NCI-H2107 treated with DMSO at 0.1 percent for 48 hours (cell line): ENCODE results near the gene FAM118A.
"Not testable (repeated sequence)": the region's sequence is repeated elsewhere in the genome, so short reads cannot be mapped to it uniquely, and the experiment has no call there.

Experiments
- DNase-seq: peaks from one replicate; lab custom pipeline; 2025; ENCODE audit not compliant: unreplicated experiment; lab: John Stamatoyannopoulos, UW

FAM118A gene

DNA sequence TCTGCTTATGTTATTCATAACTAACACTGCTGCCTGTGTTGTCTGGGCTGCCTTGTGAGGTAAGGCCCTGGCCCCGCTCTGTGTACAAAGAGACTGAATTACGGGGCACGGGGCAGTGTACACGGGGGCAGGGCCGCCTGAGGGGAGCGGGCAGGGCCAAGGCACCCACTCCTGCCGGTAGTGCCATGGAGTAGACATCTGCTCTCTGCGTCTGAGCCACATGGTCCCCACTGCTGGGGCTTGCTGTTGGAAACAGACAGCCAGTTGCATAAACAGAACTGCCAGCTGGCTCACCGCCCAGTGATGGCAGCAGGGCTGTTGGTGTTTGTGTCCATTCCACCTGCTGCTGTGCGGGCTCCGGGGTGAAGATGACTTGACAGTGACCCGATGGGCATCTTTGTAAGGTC, 19.8 kb downstream of the FAM118A start:
- no peak for DNase-seq

DNA sequence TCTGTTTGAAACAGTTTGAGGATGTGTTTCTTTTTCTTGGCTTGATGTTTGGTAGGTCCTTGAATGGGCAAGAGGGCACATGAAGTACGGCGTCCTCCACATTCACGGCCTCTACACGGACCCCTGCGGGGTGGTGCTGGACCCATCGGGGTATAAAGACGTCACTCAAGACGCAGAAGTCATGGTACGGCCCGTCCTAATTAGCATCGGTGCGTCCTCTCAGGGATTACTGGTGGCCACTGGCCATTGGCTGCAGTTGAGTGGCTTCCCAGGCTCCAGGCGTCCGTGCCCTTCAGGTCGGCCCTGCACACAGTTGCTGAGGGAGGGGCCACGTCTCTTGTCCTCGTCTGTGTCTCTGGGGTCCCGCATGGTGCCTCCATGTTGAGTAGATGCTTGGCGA, 20.8 kb downstream of the FAM118A start:
- DNase-seq = no peak

DNA sequence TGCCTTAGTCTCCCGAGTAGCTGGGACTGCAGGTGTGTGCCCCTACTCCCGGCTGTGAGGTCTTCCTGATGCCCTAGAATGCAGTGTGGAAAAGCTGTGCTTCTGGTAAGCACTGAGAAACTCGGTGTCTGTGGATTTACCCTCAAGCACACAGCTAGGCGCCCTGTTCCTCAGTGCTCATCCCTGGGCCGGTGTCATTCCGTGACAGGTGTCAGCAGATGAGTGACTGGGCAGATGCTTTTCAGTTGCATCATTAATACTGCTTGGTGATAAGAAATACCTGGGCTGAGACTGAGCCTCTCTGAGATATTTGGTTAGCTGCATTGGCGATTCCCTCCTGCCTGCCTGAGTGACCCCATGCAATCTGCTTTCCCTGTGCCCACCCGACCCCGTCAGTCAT, 21.8 kb downstream of the FAM118A start:
- DNase-seq = no peak

DNA sequence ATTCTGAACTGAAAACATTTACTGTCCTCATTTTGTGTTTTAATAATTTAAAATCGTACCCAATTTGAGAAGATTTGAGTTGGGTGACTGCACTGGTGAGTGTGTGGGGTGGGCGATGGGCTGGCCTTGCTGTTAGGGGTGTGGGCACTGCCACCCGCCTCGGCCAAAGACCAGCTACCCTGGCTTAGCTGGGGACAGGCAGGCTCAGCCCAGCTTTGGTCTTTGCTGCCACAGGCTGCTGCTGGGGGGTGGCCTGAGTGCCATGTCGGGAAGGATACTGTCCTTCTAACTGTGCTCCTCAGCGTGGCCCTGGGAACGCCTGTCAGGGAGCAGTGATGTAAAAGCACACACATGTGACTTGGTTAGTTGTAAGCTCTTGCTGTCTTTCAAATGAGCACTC, 22.3 kb downstream of the FAM118A start:
- no peak for DNase-seq

DNA sequence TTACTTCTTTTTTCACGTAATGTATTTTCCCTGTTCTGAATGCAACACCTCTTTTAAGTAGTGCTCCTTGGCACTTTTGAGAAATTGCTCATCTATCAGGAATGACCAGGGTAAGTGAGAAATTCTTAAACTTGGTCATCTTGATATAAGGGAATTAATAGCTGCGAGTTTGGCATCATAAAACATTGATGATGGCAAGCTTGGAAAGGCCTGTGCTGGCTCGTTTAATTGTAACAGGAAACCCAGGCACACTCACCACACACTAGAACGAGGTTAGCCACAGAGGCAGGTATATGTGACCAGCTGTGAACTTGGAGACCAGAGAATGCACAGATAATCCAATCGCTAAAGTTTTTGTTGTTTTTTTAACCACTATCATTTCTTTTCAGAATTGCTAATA, 24.3 kb downstream of the FAM118A start:
- no peak for DNase-seq

DNA sequence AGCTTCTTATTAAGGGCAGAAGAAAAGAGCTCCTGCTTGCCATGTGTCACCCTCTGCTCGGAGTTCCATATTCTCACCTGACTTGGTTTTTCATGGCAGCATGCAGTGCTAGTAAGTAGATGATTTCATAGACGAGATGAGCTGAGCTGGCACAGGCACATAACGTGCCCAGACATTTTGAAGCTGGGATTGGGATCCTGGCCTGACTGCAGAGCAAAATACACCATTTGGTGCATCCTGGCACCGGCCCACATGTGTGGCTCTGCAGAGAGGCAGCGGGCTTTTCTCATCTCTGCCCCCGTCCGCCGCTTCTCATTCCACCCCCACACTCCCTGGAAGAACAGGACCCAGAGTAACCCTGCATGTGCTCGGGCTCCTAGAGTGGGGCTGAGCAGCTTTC, 24.8 kb downstream of the FAM118A start:
- DNase-seq = no peak

DNA sequence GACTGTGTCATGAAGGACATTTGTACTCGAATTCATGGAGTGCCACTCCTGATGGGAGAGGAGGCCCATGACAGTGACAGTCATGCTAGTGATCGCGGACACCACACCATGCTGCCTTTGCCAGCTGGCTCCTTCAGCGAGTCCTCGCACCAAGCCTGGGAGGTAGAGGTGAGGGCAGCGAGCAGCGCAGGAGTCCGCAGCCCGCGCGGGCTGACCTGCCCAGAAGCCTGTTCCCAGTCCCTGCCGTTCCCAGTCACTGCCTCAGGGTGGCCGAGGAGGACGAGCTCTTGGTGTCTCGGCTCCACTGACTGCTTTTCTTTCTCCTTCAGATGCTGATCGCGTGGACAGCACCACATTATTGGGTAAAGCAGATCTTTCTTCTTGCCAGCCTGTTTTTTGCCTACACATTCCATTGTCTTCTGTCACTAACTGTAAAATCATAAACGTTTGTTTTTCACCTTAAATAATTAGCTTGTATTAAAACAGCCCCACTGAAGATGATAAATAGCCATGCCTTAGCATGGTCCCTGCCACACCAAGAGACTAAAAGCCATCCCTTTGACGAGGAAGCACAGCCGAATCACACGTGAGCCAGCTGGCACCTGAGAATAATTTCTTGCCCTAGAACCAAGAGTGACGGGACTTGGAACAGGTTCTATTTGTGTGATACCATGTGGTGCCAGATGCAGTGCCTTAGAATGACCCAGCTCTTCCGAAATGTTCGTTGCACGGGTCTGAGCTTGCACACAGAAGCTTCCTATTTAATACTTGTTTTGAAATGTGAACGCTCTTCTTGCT, 25.5 kb downstream of the FAM118A start:
- no peak for DNase-seq

DNA sequence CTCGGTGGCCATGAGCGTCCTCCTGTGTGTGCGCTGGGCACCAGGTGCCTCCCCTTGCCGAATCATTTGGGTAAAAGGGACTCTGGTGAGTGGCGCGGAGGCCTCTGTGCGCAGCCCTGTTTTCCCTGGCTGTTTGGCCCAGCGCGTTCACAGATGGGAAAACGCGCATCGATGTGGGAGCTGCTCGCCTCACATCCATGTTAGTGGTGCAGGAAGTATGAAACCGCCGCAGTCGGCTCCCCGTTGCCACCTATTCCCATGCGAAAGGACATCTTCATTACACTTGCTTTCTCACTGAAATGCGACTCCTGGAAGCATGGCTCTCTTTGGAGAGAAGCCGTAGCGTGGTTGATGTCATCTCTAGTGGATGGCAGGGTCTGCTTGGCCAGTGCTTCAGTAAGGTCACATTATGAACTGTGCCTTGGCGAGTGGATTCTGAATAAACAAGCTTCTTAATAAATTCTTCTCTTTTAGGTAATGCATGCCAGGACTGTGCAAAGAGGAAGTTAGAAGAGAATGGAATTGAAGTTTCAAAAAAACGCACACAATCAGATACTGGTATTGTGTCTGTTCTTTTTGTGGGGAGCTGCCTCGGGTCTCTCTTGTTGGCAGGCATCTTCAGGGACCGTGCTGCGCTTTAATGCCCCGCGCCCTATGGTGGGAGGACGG, 26.3 kb downstream of the FAM118A start:
- DNase-seq = no peak

DNA sequence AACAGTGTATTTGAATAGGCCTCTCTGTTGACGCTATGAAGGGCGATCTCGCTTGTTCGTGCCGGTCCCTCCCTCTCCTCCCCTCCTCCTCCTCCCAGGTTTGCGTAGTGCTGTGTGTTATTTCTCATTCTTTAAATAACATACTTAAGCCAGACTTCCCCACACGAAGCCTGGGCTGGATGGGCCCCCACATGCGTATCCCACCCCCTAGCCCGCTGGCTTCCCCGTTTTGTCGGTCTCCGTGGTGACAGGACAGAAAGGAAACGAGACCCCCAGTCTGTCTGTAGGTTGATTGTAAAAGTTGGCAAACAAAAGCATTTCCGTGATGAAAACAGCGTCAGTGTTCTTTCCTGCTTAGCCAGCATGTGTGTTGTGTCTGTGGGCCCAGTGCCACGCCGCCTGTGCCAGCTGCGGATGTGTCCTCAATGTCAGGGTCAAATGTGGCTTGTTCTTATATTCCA, 27.3 kb downstream of the FAM118A start:
- DNase-seq = no peak

DNA sequence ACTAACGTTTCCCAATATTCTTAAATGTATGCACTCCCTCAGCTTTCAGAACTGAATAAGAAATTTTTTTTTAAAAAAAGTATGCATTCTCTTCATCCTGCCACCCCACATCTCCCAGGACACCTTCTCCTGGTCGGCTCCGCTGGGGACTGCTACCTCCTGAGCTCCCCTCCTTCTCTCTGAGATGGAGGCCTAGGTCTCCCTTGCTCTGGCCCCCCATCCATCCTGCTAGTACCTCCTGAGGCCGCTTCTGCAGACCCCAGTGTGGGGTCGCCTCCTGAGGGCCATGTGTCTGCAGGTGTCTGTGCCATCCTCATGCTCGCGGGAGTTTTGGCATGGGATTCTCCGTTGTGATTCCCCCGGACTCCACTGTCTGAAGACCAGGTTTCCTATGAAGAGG, 27.8 kb downstream of the FAM118A start:
- DNase-seq = no peak

DNA sequence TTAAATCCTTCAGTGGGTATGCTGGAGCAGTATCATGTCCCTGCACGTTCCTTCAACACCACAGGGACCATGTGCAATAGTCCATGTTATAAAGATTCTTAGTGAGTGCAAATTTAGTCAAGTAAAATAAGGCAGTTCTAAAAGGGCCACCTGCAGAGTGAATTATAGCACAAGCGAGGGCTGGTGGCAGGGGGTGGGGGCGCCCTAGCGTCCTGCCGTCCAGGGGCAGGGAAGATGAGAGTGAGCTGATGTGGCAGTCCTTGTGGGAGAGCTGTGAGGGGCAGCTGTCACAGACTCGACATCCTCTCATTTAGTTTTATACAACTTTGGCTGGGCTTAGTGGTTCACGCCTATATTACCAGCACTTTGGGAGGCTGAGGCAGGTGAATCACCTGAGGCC, 29.1 kb downstream of the FAM118A start:
- DNase-seq = no peak

DNA sequence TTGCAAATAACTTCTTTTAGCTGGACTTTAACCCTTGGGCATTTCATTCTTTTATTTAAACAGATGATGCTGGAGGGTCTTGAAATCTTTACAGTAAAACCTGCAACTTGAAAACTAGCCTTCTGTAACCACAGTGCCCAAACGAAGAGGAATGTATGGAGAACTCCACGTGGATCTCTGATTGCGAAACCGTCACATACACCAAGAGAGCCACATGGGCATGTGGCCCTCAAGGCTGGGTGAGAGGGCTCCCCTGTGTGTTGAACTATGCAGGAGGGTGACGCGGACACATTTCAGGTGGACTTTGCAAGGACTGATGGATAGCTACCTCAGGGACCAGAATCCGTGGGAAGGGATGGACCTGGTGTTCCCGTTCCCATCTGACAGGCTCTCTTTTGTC, 30.6 kb downstream of the FAM118A start:
- no peak for DNase-seq

DNA sequence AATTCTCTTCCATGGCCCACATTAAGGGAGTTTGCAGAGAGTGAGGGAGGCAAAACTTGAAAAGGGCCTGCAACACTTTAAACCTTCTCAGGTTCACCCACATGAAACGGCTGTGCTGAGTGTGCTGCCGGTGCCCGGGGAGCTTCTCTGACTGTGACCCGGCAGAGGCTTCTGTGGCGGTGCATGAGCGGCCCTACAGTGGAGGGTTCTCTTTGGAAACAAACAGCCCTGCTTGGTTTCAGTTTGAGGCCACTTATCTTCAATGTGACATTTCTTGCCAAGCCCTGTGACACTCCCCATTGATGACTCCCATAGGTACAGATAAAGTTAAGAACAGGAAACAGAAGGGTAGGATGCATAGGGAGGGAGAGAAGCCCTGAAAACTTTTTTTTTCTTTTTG, 31.8 kb downstream of the FAM118A start:
- DNase-seq = no peak

DNA sequence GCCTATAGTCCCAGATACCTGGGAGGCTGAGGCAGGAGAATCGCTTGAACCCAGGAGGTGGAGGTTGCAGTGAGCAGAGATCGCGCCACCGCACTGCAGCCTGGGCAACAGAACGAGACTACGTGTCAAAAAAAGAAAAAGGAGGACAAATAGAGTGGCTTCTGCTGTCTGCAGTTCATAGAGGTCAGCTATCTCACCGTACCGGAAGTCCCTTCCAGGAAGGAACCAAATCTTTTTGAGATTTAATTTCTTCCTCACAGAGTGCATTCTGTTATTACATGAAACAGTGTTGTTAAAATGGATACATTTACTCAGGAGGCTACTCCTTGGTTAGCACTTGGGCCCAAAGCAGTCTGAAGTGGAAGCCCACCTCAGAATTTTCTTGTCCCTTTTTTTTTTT, 33.4 kb downstream of the FAM118A start:
- no peak for DNase-seq

DNA sequence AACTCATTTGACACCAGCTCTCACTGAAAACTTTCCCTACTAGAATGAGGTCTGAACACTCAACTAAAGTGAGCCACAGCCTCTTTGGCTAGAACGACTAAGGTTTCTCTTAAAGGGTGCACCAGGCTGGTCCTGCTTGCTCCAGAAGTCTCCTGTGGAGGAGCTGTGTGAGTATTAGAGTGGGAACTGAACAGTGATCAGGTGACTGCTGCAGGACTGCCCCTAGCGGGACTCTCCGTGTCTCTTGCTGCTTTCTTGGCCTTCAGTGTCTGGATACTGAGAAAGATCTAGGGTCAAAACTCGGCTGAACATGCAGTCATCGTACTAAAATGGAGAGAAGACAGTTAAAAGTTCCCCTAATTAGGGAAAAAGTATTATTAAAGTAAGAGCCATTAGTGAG, 34.6 kb downstream of the FAM118A start:
- no peak for DNase-seq

DNA sequence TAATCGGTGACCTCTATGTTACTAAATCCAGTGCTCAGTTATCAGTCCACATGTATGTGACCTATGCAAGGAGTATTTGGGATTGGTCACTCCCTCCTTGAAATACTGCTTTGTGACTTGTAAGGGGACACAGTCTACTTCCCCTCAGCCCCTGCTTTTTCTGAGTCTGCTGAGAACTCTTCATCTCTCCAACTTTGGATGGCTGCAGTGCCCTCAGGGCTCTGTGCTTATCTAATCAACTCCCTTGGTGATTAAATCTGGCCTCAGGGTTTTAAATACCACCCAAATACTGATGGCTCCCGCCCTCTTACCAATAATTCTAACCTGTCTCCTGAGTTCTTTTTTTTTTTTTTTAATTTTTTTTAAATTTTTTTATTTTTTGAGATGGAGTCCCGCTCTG, 40.2 kb downstream of the FAM118A start:
- no peak for DNase-seq

DNA sequence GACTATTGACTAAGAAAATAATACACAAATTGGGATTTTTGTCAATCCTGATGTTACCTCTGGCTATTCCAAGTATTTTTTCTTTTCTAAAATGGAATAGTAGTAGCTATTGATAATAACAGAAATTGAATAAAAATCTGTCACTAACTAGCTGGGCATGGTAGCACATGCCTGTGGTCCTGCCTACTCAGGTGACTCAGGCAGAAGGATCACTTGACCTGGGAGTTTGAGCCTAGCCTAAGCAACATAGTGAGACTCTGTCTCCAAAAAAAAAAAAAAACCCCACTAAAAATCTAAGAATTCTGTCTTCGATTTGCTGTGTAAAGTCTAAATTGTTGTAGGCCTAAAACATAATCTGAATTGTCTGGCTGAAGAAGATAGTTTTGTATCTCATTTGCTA, 42.2 kb downstream of the FAM118A start:
- DNase-seq = no peak

DNA sequence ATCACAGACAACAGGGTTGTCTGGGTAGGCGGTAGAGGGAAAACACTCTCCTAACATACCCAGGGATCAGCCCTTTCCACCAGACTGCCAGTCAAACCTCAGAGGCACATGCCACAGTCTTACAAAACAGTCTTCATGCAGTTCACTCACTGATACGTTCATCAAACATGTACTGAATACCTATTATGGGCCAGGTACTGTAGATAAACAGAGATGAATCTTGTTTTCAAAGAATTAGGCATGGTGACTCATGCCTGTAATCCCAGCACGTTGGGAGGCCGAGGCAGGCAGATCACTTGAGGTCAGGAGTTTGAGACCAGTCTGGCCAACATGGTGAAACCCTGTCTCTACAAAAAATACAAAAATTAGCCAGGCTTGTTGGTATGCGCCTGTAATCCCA, 43.0 kb downstream of the FAM118A start:
- not testable (repeated sequence) for DNase-seq

DNA sequence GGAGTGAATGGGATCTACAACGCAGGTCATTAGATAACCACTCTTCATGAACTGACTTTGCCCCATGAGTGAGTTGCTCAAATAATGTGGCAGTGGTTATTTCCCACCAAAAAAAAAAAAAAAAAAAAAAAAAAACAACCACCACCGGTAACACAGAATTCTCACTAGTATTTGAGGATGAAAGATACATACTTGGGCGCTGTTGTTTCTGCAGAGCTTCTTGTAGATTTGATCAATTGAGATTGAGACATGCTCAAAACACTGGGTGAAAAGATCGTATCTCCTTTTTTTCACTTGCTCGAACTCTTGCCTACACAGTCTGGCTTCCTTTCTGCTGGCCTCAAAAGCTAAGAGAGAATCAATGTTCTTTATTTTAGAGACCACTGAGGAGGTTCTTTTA, 44.1 kb downstream of the FAM118A start:
- no peak for DNase-seq

DNA sequence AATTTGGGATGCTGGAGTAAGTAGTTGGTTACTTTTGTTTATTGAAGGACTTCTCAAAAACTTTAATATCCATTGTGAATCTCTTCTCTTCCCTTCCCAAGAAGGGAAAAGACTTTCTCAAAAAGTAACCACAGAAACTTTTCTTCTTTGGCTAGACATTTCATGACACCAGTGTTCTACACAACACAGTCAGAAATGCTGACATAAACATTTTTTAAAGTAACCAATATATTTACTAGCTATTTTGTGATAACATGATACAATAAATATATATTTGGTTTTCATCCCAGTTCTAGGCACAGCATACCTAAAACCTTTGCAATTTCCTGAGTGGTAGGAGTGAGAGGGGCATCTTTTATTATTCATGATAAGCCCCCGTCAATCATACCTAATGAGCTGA, 47.8 kb downstream of the FAM118A start:
- DNase-seq = no peak

DNA sequence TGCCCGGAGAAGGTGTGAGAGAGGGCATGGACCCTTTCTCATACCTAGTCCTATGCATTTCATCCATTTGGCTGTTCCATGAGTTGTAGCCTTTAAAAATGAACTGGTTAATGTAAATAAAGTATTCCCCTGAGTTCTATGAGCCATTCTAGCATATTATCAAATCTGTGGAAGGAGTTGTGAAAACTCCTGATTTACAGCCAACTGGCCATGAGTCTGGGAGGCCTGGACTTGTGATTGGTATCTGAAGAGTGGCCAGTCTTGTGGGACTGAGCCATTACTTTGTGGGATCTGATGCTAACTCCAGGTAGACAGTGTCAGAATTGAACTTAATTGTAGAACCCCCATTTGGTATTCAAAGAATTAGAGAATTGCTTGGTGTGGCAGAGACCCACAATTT, 48.4 kb downstream of the FAM118A start:
- DNase-seq = no peak

DNA sequence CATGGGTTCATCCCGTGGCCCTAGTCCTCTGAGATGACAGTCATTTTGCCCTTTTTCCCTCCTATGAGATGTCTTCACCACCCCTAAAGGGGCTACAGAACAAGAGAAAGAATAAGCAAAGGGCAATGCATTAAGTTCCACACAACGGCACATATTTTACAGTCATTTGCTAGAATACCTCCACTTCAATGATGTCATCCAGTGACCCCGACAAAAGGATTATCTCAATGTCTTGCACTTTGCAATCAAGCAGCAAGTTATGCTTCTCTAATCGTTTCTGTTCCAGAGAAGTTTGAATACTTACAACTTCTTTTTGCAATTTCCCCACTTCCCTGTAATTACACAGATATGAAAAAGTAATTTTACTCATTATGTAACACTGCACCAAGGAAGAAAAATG, 49.9 kb downstream of the FAM118A start:
- DNase-seq = no peak

DNA sequence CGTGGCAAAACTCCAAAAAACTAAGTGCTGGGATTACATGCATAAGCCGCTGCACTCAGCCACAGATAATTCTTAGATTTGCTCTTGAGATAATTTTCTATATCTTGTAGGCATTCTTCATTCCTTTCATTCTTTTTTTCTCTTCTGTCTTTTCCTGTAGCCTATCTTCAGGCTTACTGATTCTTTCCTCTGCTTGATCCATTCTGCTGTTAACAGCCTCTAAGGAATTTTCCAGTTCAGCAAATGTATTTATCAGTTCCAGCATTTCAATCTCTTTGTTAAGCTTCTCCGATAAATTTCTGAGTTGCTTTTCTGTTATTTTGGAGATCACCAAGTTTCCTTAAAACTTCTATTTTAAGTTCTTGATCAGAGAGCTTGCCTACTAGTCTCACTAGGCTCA, 57.0 kb downstream of the FAM118A start:
- no peak for DNase-seq
